NB4 (cell line): Measurements from ENCODE around the gene CNOT8.

Source experiments
- MAX ChIP-seq: IDR thresholded peaks from 2 replicates; pipeline ENCODE4 v1.6.1; 2011; ENCODE audit warnings: low read depth, low read length
- MYC ChIP-seq: IDR thresholded peaks from 2 replicates; pipeline ENCODE4 v1.6.1; 2011; ENCODE audit warnings: low read depth, low read length
- POLR2A ChIP-seq: IDR thresholded peaks from 2 replicates; pipeline ENCODE4 v1.6.1; 2011; ENCODE audit warnings: mild to moderate bottlenecking; ENCODE audit not compliant: insufficient read length; ENCODE audit errors: extremely low read depth
- TF ChIP-seq, protein P1 (sequence below): IDR thresholded peaks from one replicate; pipeline ENCODE4 v1.5.1; 2012; ENCODE audit warnings: low read depth, low read length

- TF ChIP-seq, protein P1, sequence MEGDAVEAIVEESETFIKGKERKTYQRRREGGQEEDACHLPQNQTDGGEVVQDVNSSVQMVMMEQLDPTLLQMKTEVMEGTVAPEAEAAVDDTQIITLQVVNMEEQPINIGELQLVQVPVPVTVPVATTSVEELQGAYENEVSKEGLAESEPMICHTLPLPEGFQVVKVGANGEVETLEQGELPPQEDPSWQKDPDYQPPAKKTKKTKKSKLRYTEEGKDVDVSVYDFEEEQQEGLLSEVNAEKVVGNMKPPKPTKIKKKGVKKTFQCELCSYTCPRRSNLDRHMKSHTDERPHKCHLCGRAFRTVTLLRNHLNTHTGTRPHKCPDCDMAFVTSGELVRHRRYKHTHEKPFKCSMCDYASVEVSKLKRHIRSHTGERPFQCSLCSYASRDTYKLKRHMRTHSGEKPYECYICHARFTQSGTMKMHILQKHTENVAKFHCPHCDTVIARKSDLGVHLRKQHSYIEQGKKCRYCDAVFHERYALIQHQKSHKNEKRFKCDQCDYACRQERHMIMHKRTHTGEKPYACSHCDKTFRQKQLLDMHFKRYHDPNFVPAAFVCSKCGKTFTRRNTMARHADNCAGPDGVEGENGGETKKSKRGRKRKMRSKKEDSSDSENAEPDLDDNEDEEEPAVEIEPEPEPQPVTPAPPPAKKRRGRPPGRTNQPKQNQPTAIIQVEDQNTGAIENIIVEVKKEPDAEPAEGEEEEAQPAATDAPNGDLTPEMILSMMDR = no peak
- TF ChIP-seq POLR2A = no peak
- TF ChIP-seq MYC = no peak
- no peak for TF ChIP-seq MAX
These were observed 5.1 kb downstream of the CNOT8 start for GRCh38 chr5:154863291-154864080.
